Neuronal stem cell (in vitro differentiated cells): ENCODE measurements around the gene CBFA2T3.

Source experiments
- DNase-seq: peaks from one replicate; pipeline ENCODE4 v3.0.0-alpha.2; 2013; ENCODE audit warnings: low spot score
- H2AFZ ChIP-seq: one replicate; pipeline ENCODE4 v1.6.1; 2013; ENCODE audit warnings: mild to moderate bottlenecking, low read length, inconsistent platforms
- H2AK5ac ChIP-seq: 2 replicates; pipeline ENCODE4 v1.6.1; 2013; ENCODE audit warnings: low read depth, mild to moderate bottlenecking, inconsistent platforms, low read length, moderate library complexity, mixed read lengths
- H2BK120ac ChIP-seq: 2 replicates; pipeline ENCODE4 v1.6.1; 2013; ENCODE audit warnings: low read depth, mild to moderate bottlenecking, inconsistent platforms, low read length, moderate library complexity, mixed read lengths
- H2BK12ac ChIP-seq: one replicate; pipeline ENCODE4 v1.6.1; 2013; ENCODE audit warnings: low read length, inconsistent platforms
- H2BK15ac ChIP-seq: 2 replicates; pipeline ENCODE4 v1.6.1; 2013; ENCODE audit warnings: mild to moderate bottlenecking, low read length, inconsistent platforms, mixed read lengths
- H2BK5ac ChIP-seq: one replicate; pipeline ENCODE4 v1.6.1; 2013; ENCODE audit warnings: inconsistent platforms, mild to moderate bottlenecking, low read length, moderate library complexity
- H3K14ac ChIP-seq: one replicate; pipeline ENCODE4 v1.6.1; 2013; ENCODE audit warnings: low read length, inconsistent platforms
- H3K18ac ChIP-seq: 2 replicates; pipeline ENCODE4 v1.6.1; 2013; ENCODE audit warnings: low read length, inconsistent platforms
- H3K23ac ChIP-seq: 2 replicates; pipeline ENCODE4 v1.6.1; 2013; ENCODE audit warnings: low read depth, mild to moderate bottlenecking, mixed read lengths, low read length, inconsistent platforms; ENCODE audit not compliant: poor library complexity
- H3K27ac ChIP-seq: replicated peaks from 3 replicates; pipeline ENCODE4 v1.5.1; 2013; ENCODE audit warnings: low read length, inconsistent platforms
- H3K27me3 ChIP-seq, 3 experiments: 2 replicates each; pipeline ENCODE4 v1.6.1; 2013; ENCODE audit warnings: low read length in 3 of 3, mild to moderate bottlenecking in 2 of 3, inconsistent platforms in 1 of 3, low read depth in 1 of 3, mixed read lengths in 1 of 3, moderate library complexity in 1 of 3; ENCODE audit not compliant: control insufficient read depth in 3 of 3, insufficient read depth in 3 of 3
- H3K36me3 ChIP-seq, 2 donors: replicated peaks in 1 of 2; 2 replicates each; pipeline ENCODE4 v1.6.1; 2013; ENCODE audit warnings: low read length in 2 of 2; ENCODE audit not compliant: control insufficient read depth in 2 of 2, insufficient read depth in 2 of 2
- H3K4ac ChIP-seq: 2 replicates; pipeline ENCODE4 v1.6.1; 2013; ENCODE audit warnings: inconsistent platforms, mild to moderate bottlenecking, low read length, moderate library complexity
- H3K4me1 ChIP-seq, 2 donors: 1 replicate in 1 of 2; 2 replicates in 1 of 2; pipeline ENCODE4 v1.6.1; 2013; ENCODE audit warnings: low read length in 2 of 2, low read depth in 1 of 2; ENCODE audit not compliant: control insufficient read depth in 2 of 2, insufficient read depth in 1 of 2
- H3K4me2 ChIP-seq: one replicate; pipeline ENCODE4 v1.6.1; 2013; ENCODE audit warnings: mild to moderate bottlenecking, low read length, inconsistent platforms; ENCODE audit not compliant: insufficient read depth, poor library complexity, severe bottlenecking
- H3K4me3 ChIP-seq, 2 donors: 2 replicates each; pipeline ENCODE4 v1.5.1; 2013; ENCODE audit warnings: low read length in 2 of 2, mild to moderate bottlenecking in 2 of 2, inconsistent platforms in 1 of 2, moderate library complexity in 1 of 2
- H3K79me1 ChIP-seq: one replicate; pipeline ENCODE4 v1.6.1; 2013; ENCODE audit warnings: low read depth, mild to moderate bottlenecking, inconsistent platforms, low read length, moderate library complexity
- H3K9ac ChIP-seq: one replicate; pipeline ENCODE4 v1.6.1; 2013; ENCODE audit warnings: mild to moderate bottlenecking, low read depth, low read length, inconsistent platforms; ENCODE audit not compliant: poor library complexity
- H3K9me3 ChIP-seq, 2 donors: replicated peaks in 1 of 2; 2 replicates each; pipeline versions ENCODE3 to v1.6.1; 2013; ENCODE audit warnings: low read length in 2 of 2, mild to moderate bottlenecking in 2 of 2, inconsistent platforms in 1 of 2, low read depth in 1 of 2, mixed read lengths in 1 of 2, moderate library complexity in 1 of 2; ENCODE audit not compliant: control insufficient read depth in 2 of 2, insufficient read depth in 1 of 2
- H4K8ac ChIP-seq: one replicate; pipeline ENCODE4 v1.6.1; 2013; ENCODE audit warnings: low read depth, mild to moderate bottlenecking, inconsistent platforms, low read length, moderate library complexity
- H4K91ac ChIP-seq: one replicate; pipeline ENCODE4 v1.6.1; 2013; ENCODE audit warnings: low read length, low read depth, mild to moderate bottlenecking, inconsistent platforms; ENCODE audit not compliant: poor library complexity
- WGBS, 2 donors: extraction: QIAGEN DNeasy Blood & Tissue Kit; methylation state at CpG; one replicate each; pipeline ENCODE4 v1.1.7; 2013; ENCODE audit warnings: missing lambda C conversion rate in 2 of 2, mixed read lengths in 1 of 2; ENCODE audit not compliant: insufficient read length in 2 of 2, insufficient replicate concordance in 1 of 2; ENCODE audit errors: extremely low coverage in 2 of 2; 5-methylcytosine and 5-hydroxymethylcytosine counted together

Gene CBFA2T3

DNA sequence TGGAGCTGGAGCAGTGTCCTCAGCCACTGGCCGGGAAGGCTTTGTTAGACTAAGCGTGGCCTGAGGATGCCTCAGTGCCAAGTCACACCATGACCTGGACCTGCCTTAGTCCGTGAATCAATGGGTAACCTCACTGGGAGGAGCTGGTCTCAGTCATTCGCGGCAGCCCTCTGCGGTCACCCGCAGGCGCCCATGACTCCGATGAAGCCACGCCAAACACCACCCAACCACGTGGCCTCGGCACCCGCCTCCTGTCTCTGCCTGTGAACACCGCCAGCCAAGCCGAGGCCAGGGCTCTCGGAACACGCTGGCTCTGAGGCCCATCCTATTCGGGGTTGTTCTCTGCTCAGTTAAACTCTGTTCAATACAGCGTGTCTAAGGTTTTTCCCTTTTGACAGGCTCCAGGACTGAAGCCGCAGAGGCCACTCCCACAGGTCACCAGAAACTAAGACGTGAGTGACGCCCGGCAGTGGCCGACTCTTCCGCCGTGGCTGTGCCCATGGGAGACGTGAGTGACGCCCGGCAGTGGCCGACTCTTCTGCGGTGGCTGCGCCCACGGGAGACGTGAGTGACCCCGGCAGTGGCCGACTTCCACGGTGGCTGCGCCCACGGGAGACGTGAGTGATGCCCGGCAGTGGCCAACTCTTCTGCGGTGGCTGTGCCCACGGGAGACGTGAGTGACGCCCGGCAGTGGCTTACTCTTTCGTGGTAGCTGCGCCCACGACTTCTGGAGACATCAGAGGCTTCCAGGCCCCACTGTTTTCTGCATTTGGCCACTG is 93.7 kb downstream of the CBFA2T3 start:
- H3K9me3 ChIP-seq: peaks cover 0 to 4% of the 10 kb centered on the region in 2 donors
- no peaks in the 10 kb centered on the region for H3K36me3 ChIP-seq
- no peak overlapping the region for H3K27ac ChIP-seq
- no peak for DNase-seq
- H2BK5ac ChIP-seq: peak overlapping the region; percentile 24
- no peak overlapping the region for H4K8ac ChIP-seq
- peak overlapping the region; percentile 43 for H4K91ac ChIP-seq
- H3K18ac ChIP-seq: peak overlapping the region; percentile 27
- peaks cover 0 to 13% (median 12%) of the 10 kb centered on the region in 3 experiments for H3K27me3 ChIP-seq
- H2AFZ ChIP-seq: no peak overlapping the region
- no CpG with 5 or more reads among the region's 49 CpGs for WGBS, 2 donors
- H2BK12ac ChIP-seq: no peak overlapping the region
- no peak overlapping the region for H3K4me3 ChIP-seq
- peak overlapping the region; percentile 38 for H3K14ac ChIP-seq
- peaks cover 11% of the 10 kb centered on the region for H3K79me1 ChIP-seq
- H2BK120ac ChIP-seq: no peak overlapping the region
- H3K4me2 ChIP-seq: no peak overlapping the region
- H3K23ac ChIP-seq: peak overlapping the region; percentile 96
- peak overlapping the region; percentile 58 for H2BK15ac ChIP-seq
- peaks cover 16 to 19% of the 10 kb centered on the region in 2 donors for H3K4me1 ChIP-seq
- H3K4ac ChIP-seq: no peak overlapping the region
- H3K9ac ChIP-seq: peak overlapping the region; percentile 50
- H2AK5ac ChIP-seq: peak overlapping the region; percentile 10

DNA sequence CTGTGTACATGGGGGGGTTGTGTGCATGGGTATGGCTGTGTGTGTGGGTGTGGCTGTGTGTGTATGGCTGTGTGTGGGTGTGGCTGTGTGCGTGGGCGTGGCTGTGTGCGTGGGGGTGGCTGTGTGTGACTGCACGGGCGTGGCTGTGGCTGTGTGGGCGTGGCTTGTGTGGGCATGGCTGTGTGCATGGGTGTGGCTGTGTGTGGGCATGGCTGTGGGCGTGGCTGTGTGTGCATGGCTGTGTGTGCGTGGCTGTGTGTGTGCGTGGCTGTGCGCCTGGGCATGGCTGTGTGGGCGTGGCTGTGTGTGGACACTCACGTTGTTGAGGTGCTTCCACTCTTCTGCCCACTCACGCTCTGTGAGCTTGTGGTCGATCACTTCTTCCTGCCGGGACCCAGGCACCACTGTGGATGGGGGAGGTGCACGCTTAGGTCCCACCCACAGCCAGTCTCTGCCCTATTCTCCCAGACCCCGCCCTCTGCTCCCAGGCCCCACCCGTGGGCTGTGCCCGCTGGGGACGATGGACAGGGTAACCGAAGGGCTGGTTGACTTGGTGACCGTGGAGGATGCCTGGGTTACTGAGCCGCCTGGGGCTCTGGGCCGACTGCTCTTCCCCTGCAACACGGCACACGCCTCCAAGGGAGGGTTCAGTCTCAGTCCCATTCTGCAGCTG is 94.5 kb downstream of the CBFA2T3 start:
- Histone ChIP-seq H3K23ac (peak overlapping the region; percentile 96), H3K27ac (no peak overlapping the region)
- DNase-seq: no peak

DNA sequence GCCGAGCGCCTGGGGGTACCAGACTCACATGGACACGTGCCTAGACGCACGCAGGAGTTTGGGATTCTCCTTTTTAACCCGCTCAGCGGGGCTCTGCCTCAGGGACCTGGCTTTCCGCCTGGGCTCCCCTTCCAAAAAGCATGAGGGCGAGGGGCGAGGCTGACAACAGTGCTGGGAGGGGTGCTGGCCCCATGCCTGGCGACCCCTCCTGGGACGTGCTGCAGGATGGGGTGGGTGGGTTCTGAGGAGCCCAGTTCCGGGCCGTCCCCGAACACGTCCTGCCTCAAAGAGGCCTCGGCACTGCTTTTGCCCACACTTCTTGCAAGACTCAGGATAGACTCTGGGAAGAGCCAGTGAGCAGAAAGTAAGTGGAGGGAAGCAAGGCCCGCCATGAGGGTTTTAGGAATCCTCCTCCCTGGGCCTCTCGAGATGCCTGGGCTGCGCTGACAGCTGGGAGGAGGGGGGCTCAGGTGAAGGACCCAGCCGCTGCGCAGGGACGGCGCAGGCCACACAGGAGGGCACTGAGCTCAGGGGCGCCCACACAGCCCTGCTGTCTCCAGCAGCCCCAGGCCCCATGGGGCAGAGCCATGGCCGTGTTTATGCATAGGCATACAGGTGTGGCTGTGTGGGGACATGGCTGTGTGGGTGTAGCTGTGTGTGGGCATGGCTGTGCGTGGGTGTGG is 95.2 kb downstream of the CBFA2T3 start:
- no peaks in the 10 kb centered on the region for H3K36me3 ChIP-seq
- peaks cover 0 to 4% of the 10 kb centered on the region in 2 donors for H3K9me3 ChIP-seq
- peak overlapping the region; percentile 62 for H2BK15ac ChIP-seq
- H2AK5ac ChIP-seq: peak overlapping the region; percentile 84
- peaks cover 0 to 23% (median 13%) of the 10 kb centered on the region in 3 experiments for H3K27me3 ChIP-seq
- DNase-seq: no peak
- peak overlapping the region; percentile 48 for H4K8ac ChIP-seq
- peak overlapping the region in 1 of 2 donors; percentile 49 for H3K4me3 ChIP-seq
- H3K27ac ChIP-seq: no peak overlapping the region
- WGBS, 2 donors: no CpG with 5 or more reads among the region's 27 CpGs
- peak overlapping the region; percentile 53 for H2BK5ac ChIP-seq
- peak overlapping the region; percentile 99 for H4K91ac ChIP-seq
- peaks cover 16 to 19% of the 10 kb centered on the region in 2 donors for H3K4me1 ChIP-seq
- H3K9ac ChIP-seq: peak overlapping the region; percentile 77
- no peak overlapping the region for H2AFZ ChIP-seq
- peak overlapping the region; percentile 72 for H2BK120ac ChIP-seq
- H2BK12ac ChIP-seq: peak overlapping the region; percentile 90
- peak overlapping the region; percentile 98 for H3K18ac ChIP-seq
- H3K79me1 ChIP-seq: peaks cover 9% of the 10 kb centered on the region
- H3K4me2 ChIP-seq: no peak overlapping the region
- H3K4ac ChIP-seq: peak overlapping the region; percentile 84
- H3K14ac ChIP-seq: peak overlapping the region; percentile 89
- peak overlapping the region; percentile 96 for H3K23ac ChIP-seq

More for the DNA sequence above, 94.5 kb downstream of the CBFA2T3 start:
- Histone ChIP-seq H4K91ac (peak overlapping the region; percentile 99), H2BK5ac (peak overlapping the region; percentile 24), H3K27me3 (peaks cover 0 to 19% (median 13%) of the 10 kb centered on the region in 3 experiments), H3K4ac (peak overlapping the region; percentile 53), H3K4me2 (no peak overlapping the region), H3K79me1 (peaks cover 10% of the 10 kb centered on the region), H3K4me3 (peak overlapping the region in 1 of 2 donors; percentile 49), H3K18ac (peak overlapping the region; percentile 65), H3K36me3 (no peaks in the 10 kb centered on the region), H2AK5ac (peak overlapping the region; percentile 84), H3K9ac (peak overlapping the region; percentile 4), H2BK15ac (peak overlapping the region; percentile 58), H2AFZ (no peak overlapping the region), H3K9me3 (peaks cover 0 to 4% of the 10 kb centered on the region in 2 donors), H2BK12ac (peak overlapping the region; percentile 90), H2BK120ac (peak overlapping the region; percentile 72), H4K8ac (peak overlapping the region; percentile 48), H3K14ac (peak overlapping the region; percentile 89), H3K4me1 (peaks cover 16 to 19% of the 10 kb centered on the region in 2 donors)
- WGBS, 2 donors: no CpG with 5 or more reads among the region's 26 CpGs
